Nephron progenitor cell (in vitro differentiated cells): ENCODE measurements around the gene GPR183.
A peak's percentile ranks its signal among the peaks of the same experiment; 100 is the strongest.
"Not testable (repeated sequence)": the region's sequence is repeated elsewhere in the genome, so short reads cannot be mapped to it uniquely, and the experiment has no call there.

Source experiments
- DNase-seq: peaks from one replicate; pipeline ENCODE4 v3.0.0; 2021
- H3K27ac Mint-ChIP-seq: 2 replicates; pipeline ENCODE4 v1.8.0; 2021; ENCODE audit warnings: mild to moderate bottlenecking, moderate library complexity, mixed read lengths
- H3K27me3 Mint-ChIP-seq: 2 replicates; pipeline ENCODE4 v1.8.0; 2021; ENCODE audit warnings: mild to moderate bottlenecking, low read depth, mixed read lengths; ENCODE audit not compliant: poor library complexity
- H3K36me3 Mint-ChIP-seq: 2 replicates; pipeline ENCODE4 v1.8.0; 2021; ENCODE audit warnings: low read depth, mixed read lengths
- H3K4me1 Mint-ChIP-seq: 2 replicates; pipeline ENCODE4 v1.8.0; 2021; ENCODE audit warnings: mixed read lengths
- H3K4me3 Mint-ChIP-seq: 2 replicates; pipeline ENCODE4 v1.8.0; 2021; ENCODE audit warnings: mild to moderate bottlenecking, moderate library complexity, mixed read lengths
- H3K9me3 Mint-ChIP-seq: 2 replicates; pipeline ENCODE4 v1.8.0; 2021; ENCODE audit warnings: mild to moderate bottlenecking, moderate library complexity, mixed read lengths
- TF ChIP-seq, protein P1 (sequence below): fragments of 200-600 bp; sonication (generic); IDR thresholded peaks from 2 replicates; pipeline ENCODE4 v1.5.0; 2021; ENCODE audit warnings: antibody characterized with exemption

Gene GPR183

DNA sequence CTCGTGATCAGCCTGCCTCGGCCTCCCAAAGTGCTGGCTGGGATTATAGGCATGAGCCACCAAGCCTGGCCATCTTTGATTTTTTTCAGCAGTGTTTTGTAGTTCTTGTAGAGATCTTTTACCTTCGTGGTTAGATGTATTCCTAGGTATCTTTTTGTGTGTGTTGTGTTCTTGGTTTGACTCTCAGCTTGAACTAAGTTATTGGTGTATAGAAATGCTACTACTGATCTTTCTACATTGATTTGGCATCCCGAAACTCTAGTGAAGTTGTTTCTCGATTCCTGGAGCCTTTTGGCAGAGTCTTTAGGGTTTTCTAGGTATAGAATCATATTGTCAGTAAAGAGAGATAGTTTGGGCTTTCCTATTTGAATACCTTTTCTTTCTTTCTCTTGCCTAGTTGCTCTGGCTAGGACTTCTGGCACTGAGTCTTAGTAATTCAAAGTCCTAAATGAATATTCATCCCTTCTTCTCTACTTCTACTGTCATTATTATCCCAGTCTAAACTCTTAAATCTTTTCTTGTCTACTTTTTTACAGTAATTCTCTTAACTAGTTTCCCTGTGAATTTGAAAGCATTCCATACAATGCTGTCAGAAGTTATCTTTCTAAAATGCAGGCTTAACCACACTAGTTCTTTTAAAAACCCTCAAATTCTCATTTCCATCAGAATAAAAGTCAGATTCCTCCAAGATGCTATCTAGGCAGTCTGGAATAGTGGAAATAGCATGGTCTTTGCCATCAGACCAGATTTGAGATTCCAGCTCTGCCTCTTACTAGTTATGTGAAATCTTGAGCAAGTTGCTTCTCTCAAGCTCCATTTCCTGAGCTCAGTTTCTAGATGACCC is 56.0 kb downstream of the GPR183 start:
- Mint-ChIP-seq H3K4me3 (no peak overlapping the region), H3K4me1 (peaks cover 9% of the 10 kb centered on the region), H3K27ac (no peak overlapping the region), H3K27me3 (no peaks in the 10 kb centered on the region), H3K36me3 (peaks cover 64% of the 10 kb centered on the region), H3K9me3 (peaks cover 4% of the 10 kb centered on the region)
- DNase-seq: no peak
- TF ChIP-seq, protein P1, sequence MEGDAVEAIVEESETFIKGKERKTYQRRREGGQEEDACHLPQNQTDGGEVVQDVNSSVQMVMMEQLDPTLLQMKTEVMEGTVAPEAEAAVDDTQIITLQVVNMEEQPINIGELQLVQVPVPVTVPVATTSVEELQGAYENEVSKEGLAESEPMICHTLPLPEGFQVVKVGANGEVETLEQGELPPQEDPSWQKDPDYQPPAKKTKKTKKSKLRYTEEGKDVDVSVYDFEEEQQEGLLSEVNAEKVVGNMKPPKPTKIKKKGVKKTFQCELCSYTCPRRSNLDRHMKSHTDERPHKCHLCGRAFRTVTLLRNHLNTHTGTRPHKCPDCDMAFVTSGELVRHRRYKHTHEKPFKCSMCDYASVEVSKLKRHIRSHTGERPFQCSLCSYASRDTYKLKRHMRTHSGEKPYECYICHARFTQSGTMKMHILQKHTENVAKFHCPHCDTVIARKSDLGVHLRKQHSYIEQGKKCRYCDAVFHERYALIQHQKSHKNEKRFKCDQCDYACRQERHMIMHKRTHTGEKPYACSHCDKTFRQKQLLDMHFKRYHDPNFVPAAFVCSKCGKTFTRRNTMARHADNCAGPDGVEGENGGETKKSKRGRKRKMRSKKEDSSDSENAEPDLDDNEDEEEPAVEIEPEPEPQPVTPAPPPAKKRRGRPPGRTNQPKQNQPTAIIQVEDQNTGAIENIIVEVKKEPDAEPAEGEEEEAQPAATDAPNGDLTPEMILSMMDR: no peak

DNA sequence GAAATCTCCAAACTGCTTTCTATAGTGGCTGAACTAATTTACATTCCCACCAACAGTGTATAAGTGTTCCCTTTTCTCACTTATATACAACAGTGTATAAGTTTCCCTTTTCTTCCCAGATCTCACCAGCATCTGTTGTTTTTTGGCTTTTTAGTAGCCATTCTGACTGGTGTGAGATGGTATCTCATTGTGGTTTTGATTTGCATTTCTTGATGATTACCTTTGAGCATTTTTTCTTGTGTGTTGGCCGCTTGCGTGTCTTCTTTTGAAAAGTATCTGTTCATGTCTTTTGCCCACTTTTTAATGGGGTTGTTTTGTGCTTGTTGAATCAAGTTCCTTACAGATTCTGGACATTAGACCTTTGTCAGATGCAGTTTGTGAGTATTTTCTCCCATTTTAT is 57.6 kb downstream of the GPR183 start:
- H3K9me3 Mint-ChIP-seq, H3K4me1 Mint-ChIP-seq, DNase-seq, H3K27me3 Mint-ChIP-seq, H3K4me3 Mint-ChIP-seq: not testable (repeated sequence)
- Mint-ChIP-seq H3K36me3 (peaks cover 67% of the 10 kb centered on the region), H3K27ac (peak overlapping the region; percentile 9)

DNA sequence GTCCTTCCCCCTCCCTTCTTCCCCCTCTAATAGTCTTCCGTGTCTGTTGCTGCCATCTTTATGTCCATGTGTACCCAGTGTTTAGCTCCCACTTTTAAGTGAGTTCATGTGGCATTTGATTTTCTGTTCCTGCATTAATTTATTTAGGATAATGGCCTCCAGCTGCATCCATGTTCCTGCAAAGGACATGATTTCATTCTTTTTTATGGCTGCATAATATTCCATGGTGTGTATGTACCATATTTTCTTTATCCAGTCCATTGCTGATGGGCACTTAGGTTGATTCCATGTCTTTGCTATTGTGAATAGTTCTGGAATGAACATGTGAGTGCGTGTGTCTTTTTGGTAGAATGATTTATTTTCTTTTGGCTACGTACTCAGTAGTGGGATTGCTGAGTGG is 58.0 kb downstream of the GPR183 start:
- H3K4me1 Mint-ChIP-seq, H3K4me3 Mint-ChIP-seq, H3K27ac Mint-ChIP-seq, H3K27me3 Mint-ChIP-seq, H3K9me3 Mint-ChIP-seq, DNase-seq: not testable (repeated sequence)
- peaks cover 70% of the 10 kb centered on the region for H3K36me3 Mint-ChIP-seq

DNA sequence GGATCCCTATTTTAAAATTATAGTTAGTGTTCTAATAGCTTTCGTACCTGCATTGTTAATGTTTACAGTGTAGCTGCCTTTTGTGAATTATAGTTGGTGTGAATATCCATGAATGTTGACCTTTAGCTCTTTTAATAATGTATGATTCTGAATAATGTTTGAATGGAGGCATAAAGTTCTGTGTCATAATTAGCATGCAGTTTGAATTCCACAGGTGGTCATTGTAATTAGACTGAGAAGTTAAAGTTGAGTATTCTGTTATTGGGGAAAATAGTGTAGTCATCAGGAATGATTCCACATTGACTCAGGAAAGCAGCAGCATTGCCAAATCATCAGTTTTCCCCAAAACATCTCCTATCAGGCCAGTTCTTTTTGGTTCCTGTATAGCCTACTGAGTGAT is 61.1 kb downstream of the GPR183 start:
- TF ChIP-seq, protein P1: no peak
- Mint-ChIP-seq H3K27me3 (no peaks in the 10 kb centered on the region), H3K27ac (no peak overlapping the region), H3K4me1 (no peaks in the 10 kb centered on the region), H3K9me3 (peaks cover 15% of the 10 kb centered on the region), H3K4me3 (no peak overlapping the region), H3K36me3 (peaks cover 81% of the 10 kb centered on the region)
- DNase-seq: no peak
